ENCODE data around the gene GLS. TPM values are rescaled to one million over a fixed set of nuclear protein-coding genes. Genes with fewer than 3 reads are reported as not detected.

Gene GLS
- total RNA-seq, 3 donors from 2014 or later (not counting 1 experiment from before 2014, with no cell fraction given): 279 to 322 (median 285) TPM

GRCh38 chr2:191006997-191007783 is 126.6 kb downstream of the GLS start:
- H3K9me3 Mint-ChIP-seq: no peaks in the 10 kb centered on the region
- no peaks in the 10 kb centered on the region for H3K27me3 Mint-ChIP-seq (ENCODE audit: low read depth in 2 of 2)

GRCh38 chr2:191008286-191008685 is 127.7 kb downstream of the GLS start:
- DNase-seq (no peak), ATAC-seq (no peak)
- H3K4me1 Mint-ChIP-seq: peaks cover 20 to 22% of the 10 kb centered on the region in 2 donors
- peaks cover 24% of the 10 kb centered on the region for H3K4me1 ChIP-seq (ENCODE audit: control insufficient read depth, insufficient read depth, low read length)
- H3K36me3 ChIP-seq (ENCODE audit: control insufficient read depth, insufficient read depth, low read length): peaks cover 71% of the 10 kb centered on the region
- no peaks in the 10 kb centered on the region for H3K27me3 ChIP-seq (ENCODE audit: control insufficient read depth, insufficient read depth, low read length)
- H3K27ac Mint-ChIP-seq: no peak overlapping the region
- no peaks in the 10 kb centered on the region for H3K9me3 Mint-ChIP-seq
- H3K27me3 Mint-ChIP-seq (ENCODE audit: low read depth in 2 of 2): no peaks in the 10 kb centered on the region
- peaks cover 5% of the 10 kb centered on the region for H3K9me3 ChIP-seq (ENCODE audit: control insufficient read depth, insufficient read depth, low read length)
- no peak for TF ChIP-seq CTCF (IDR thresholded peaks at IDR 0.05)
- H3K36me3 Mint-ChIP-seq: peaks cover 39% of the 10 kb centered on the region
- H3K4me3 ChIP-seq (ENCODE audit: low read length): no peak overlapping the region
- intact Hi-C loops (cut with micrococcal nuclease): no loop called here
- no peak overlapping the region for H3K4me3 Mint-ChIP-seq
- H3K27ac ChIP-seq (ENCODE audit: low read length): no peak overlapping the region

More at GRCh38 chr2:191006997-191007783, 126.6 kb downstream of the GLS start:
- Mint-ChIP-seq H3K4me1 (peaks cover 20 to 22% of the 10 kb centered on the region in 2 donors), H3K27ac (no peak overlapping the region), H3K4me3 (no peak overlapping the region), H3K36me3 (peaks cover 50% of the 10 kb centered on the region)
- ATAC-seq: no peak
- Histone ChIP-seq H3K27ac (ENCODE audit: low read length) (no peak overlapping the region), H3K4me3 (ENCODE audit: low read length) (no peak overlapping the region), H3K9me3 (ENCODE audit: control insufficient read depth, insufficient read depth, low read length) (peaks cover 5% of the 10 kb centered on the region), H3K36me3 (ENCODE audit: control insufficient read depth, insufficient read depth, low read length) (peaks cover 82% of the 10 kb centered on the region), H3K4me1 (ENCODE audit: control insufficient read depth, insufficient read depth, low read length) (peaks cover 15% of the 10 kb centered on the region), H3K27me3 (ENCODE audit: control insufficient read depth, insufficient read depth, low read length) (no peaks in the 10 kb centered on the region)
- intact Hi-C loops (cut with micrococcal nuclease): no loop called here
- DNase-seq: no peak
- TF ChIP-seq CTCF (IDR thresholded peaks at IDR 0.05): no peak
- 90% methylated on average over 2 of the region's 4 CpGs for WGBS (ENCODE audit: insufficient coverage)

- Mint-ChIP-seq H3K27ac (peak overlapping the region; percentile 32 to 54), H3K4me1 (peaks cover 18 to 22% of the 10 kb centered on the region in 2 donors), H3K4me3 (no peak overlapping the region), H3K9me3 (no peaks in the 10 kb centered on the region), H3K27me3 (ENCODE audit: low read depth in 2 of 2) (no peaks in the 10 kb centered on the region), H3K36me3 (peaks cover 24% of the 10 kb centered on the region)
- H3K9me3 ChIP-seq (ENCODE audit: control insufficient read depth, insufficient read depth, low read length): no peaks in the 10 kb centered on the region
- no peak for TF ChIP-seq CTCF (IDR thresholded peaks at IDR 0.05)
- no peak overlapping the region for H3K27ac ChIP-seq (ENCODE audit: low read length)
- no peaks in the 10 kb centered on the region for H3K27me3 ChIP-seq (ENCODE audit: control insufficient read depth, insufficient read depth, low read length)
- H3K4me3 ChIP-seq (ENCODE audit: low read length): no peak overlapping the region
- intact Hi-C loops (cut with micrococcal nuclease): no loop called here
- peaks cover 29% of the 10 kb centered on the region for H3K4me1 ChIP-seq (ENCODE audit: control insufficient read depth, insufficient read depth, low read length)
- DNase-seq (no peak), ATAC-seq (no peak)
- H3K36me3 ChIP-seq (ENCODE audit: control insufficient read depth, insufficient read depth, low read length): peaks cover 56% of the 10 kb centered on the region
- WGBS (ENCODE audit: insufficient coverage): 100% methylated on average over 1 of the region's 4 CpGs
Measured at GRCh38 chr2:191009541-191010374, 129.1 kb downstream of the GLS start.
